HL-60 (cell line): ENCODE measurements around the gene SSBP4.
A peak's percentile ranks its signal among the peaks of the same experiment; 100 is the strongest.

Source experiments
- CTCF ChIP-seq: IDR thresholded peaks from one replicate; pipeline ENCODE4 v1.5.1; 2011; ENCODE audit warnings: low read length, control low read depth, inconsistent platforms; ENCODE audit not compliant: insufficient read depth
- POLR2AphosphoS5 ChIP-seq: IDR thresholded peaks from 2 replicates; pipeline ENCODE4 v1.6.1; 2012; ENCODE audit warnings: low read depth

GRCh38 chr19:18440415-18440877 is 21.2 kb downstream of the SSBP4 start:
- TF ChIP-seq POLR2AphosphoS5 (no peak), CTCF (peak; percentile 39)
